GM18873 (cell line): Measurements from ENCODE around the gene EEF1G.
"Not testable (repeated sequence)": the region's sequence is repeated elsewhere in the genome, so short reads cannot be mapped to it uniquely, and the experiment has no call there.

Experiments
- ATAC-seq: cut with Tn5 transposase; IDR thresholded peaks from one replicate; pipeline ENCODE4 v1.9.1; 2021; ENCODE audit warnings: mild to moderate bottlenecking, moderate library complexity, moderate number of reproducible peaks; ENCODE audit not compliant: unreplicated experiment, low FRiP score

EEF1G gene

DNA sequence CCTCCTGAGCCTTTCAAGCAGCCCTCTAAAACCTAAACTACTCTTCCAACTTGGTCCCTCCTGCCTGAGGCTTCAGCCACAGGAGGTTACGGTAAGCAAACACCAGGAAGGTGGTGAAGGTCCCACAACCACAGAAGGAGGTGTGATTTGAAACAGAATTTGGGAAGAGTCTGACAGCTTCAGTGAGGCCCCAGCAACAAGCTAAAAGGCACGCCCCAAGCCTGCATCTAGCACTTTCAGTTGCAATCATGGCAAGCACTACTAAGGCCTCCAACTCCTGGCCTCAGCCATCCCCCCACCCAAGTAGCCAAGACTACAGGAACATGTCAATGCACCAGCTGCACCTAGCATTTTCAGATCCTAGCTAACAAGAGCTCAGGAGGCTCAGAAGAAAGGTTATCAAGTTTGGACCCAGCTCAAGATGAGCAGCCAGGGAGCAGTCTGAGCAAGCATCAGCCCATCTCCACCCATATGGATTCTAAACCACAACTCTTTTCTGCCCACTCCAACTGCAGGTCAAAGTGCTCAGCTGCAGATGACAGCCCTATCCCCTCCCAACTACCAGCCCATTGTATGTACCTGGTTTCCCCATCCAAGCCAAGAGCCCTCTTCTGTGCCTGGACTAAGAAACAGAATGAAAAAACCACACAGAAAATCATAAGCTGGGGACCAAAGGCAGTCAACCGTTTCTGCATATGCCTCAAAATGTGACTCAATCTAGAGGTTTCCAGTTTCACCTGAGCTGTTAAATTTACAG is 16.6 kb downstream of the EEF1G start:
- no peak for ATAC-seq

DNA sequence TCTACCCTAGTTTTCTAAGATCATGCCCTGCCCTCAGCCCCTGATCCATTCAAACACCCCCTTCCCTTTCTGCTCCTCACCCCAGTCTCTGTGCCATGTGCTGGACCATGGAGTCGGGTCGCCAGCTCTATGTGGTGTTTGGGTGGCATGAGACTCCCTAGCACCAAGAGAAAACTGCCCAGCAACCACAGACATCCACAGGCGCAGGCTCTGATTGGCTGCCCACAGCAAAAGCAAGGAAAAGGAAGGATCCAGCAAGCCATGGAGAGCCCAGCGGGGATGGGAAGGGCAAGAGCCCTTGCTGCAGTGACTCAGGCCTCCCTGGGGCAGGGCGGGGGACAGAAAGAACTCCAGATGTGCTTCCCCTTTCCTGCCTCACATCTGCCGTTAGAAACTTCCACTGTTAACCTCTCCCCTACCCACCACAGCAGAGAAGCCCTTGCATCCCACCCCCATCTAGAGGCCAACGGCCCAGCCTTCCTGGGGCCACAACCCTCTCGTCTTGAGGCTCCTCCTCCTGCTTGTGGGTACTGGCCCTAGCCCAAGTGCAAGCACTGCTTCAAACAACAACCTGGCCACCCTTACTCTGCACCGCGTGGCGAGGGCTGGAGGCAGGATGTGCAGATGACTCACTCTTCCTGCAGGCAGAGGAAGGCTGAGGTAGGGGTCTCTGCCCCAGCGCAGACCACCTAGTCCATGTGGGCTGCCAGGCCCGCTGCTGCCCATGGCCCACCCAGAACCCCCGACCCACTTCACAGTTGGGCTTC is 17.4 kb downstream of the EEF1G start:
- ATAC-seq, result no peak

DNA sequence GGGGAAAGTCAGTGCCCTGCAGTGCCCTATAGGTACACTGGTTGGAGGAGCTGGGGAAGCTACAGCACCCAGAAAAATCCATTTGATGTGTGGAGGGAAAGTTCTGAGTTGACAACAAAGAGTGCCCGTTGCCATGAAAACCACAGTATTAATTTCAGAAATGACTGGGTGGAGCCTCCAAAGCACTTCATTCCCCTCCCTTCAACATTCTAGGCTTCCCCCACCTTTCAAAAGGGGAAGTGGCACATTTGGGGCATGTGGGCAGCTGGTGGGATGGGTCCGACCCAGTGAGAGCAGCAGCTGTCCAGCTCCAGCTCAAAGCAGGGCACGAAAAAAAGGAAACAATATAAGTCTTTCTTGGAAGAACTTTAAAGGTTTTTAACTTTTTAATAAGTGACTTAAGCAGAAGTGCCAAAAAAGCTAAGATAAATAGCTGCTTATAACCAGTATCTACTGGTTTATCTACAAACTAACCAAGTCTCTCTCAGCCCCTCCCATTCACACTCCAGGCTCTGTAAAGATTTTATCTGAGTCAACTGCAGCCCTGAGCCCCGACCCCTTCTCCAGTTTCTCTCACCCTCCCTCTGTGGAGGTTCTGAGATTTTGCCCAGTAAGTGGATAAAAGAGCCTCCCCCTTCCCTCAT is 18.1 kb downstream of the EEF1G start:
- ATAC-seq, result no peak

DNA sequence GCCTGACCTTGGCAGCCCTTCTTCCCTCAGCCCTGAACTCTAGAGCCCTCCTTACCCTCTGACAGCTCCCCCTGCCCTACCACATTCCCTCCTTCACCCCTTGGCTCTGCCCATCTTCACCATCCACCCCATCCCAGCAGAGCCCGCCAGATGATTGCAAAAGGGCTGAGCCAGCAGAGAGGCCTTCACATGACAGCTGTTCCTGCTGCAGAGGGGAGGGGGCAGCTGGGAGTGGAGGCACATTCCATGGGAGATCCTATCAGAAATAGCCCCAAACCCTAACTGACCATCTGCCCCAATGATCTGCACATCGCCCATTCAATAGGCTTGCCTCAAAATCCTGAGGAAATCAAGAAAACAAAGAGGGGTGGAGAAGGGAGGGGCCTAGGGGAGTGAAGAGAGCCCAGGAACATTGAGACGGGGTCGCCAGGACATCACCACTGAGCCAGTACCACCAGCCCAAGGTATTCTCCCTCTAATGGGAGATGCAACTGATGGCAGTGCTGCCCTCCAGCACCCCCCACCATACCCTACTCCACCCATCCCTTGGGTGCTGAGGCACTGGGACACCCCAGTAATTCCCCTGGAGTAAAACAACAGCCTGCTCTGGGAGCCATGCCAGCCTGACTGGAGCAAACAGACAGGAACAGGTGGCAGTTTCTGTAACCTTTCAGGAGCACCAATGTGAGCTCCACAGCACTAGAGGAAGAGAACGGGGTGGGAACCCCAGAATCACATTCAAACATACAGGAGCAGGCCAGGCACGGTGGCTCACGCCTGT is 19.1 kb downstream of the EEF1G start:
- no peak for ATAC-seq

DNA sequence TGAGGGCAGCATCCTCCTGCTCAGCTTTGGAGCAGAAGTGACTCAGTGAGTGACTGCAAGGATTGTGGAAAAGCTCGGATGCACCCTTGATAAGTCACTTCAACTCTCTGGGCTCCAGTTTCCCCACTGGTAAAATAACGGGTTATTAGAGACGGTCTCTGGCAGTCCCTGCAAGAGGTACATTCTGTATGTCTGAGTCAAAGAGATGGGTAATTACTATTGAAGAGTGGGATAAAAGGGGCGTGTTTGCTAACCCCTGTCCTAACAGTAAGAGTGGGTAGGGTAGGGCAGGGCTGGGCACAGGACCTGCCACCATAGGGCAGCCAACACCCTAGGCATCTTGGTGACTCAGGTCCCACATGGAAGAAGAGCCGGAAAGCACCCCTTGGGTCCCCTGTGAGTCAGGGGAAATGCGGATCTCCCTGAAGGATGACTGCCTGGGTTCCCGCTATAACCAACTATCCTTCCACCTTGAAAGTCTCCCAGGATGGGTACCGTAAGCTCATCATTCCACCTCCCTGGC is 19.8 kb downstream of the EEF1G start:
- no peak for ATAC-seq

DNA sequence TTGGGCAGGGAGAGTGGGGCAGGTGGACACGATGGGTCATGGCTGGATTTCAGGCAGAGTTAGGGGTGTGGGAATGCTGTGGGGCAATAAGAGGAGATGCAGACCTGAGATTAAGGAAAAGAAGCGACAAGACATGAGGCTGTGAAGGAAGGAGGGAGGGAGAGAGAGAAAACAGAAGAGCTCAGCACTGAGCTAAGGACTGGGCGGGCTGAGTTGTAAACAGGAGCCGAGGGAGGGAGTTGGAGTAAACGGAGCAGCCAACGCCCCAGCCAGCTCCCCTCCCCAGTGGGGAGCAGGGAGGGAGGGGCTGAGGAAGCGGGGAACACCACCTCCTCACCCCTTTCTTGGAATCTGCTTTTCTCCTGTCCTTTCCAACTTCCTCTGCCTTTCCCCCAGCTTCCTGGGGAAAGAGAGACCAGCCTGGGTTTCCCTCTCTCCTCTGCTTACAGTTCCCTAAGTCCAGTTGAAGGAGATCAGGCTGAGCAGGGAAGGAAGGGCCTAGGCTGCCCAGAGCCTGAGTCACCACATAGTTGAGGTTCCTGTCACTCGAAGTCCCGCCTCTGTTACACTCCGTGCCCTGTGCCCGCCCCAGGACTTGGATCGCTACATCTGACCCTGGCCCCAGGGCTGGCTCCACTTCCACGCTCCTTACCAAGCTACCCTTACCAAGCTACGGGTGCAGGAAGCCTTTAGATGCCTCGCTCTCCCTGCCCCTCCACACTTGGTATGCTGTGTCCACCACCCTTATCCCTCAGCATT is 20.4 kb downstream of the EEF1G start:
- no peak for ATAC-seq

DNA sequence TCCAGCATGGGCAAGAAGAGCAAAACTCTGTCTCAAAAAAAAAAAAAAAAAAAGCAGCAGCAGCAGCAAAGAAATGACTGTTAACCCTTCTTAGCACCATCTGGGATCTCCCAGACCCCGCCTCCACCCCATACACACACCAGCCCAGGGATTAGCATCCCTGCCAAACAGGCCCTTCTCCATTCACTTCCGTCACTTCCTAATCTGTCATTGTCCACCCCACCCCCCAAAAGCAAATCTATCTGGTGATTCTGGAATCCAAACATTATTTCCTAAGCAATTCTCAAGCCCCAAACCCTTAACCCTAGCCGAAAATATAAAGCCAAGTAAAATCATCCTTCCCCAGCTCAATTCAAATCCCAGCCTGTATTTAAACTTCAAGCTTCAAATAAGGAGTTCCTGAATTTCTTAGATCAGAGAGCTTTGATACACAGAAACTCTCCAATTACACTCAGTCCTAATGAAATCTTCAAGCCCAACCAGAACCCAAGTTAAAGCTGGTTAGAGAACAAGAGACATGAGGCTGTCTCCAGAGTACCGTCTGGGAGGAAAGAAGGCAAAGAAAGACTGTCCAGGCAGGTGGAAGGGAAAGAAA is 21.1 kb downstream of the EEF1G start:
- ATAC-seq, result no peak

DNA sequence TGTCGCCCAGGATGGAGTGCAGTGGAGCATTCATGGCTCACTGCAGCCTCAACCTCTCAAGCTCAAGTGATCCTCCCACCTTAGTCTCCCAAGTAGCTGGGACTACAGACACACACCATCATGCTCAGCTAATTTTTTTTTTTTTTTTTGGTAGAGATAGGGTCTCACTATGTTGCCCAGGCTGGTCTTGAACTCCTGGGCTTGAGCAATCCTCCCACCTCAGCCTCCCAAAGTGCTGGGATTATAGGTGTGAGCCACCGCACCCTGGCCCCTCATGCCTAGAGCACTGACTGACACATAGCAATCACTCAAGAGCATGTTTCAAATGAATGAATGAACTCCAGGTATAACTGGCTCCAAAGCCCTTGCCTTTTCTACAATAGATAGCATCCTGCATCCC is 23.2 kb downstream of the EEF1G start:
- ATAC-seq, result not testable (repeated sequence)

DNA sequence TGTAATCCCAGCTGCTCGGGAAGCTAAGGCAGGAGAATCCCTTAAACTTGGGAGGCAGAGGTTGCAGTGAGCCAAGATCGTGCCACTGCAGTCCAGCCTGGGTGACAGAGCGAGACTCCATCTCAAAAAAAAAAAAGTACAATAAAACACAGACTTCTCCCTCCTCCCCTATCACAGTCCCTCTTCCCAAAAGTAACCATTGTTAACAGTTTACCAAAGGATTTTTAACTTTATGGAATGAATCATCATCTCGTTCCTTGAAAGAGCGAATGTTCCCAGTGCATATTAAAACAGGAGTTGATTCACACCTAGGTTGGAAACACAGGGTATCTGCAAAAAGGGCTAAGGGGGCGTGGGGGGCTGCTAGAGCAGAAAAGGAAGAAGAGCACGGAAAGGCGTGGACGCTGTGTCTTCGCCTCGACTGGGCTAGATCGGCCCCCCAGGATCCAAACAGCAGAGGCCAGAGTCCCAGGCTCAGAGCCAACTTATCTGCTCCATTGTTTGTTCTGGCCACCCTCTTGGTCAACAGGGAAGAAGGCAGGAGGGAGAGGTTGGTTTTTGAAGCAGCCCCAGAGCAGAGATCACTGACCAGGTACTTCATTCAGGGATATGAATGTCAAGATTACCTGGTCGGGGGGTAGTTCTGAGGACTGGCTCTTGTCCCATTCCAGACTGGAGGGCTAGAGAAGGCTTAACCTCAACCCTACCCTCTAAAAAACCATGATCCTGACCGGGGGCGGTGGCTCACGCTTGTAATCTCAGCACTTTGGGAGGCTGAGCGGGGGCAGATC is 25.0 kb downstream of the EEF1G start:
- no peak for ATAC-seq

DNA sequence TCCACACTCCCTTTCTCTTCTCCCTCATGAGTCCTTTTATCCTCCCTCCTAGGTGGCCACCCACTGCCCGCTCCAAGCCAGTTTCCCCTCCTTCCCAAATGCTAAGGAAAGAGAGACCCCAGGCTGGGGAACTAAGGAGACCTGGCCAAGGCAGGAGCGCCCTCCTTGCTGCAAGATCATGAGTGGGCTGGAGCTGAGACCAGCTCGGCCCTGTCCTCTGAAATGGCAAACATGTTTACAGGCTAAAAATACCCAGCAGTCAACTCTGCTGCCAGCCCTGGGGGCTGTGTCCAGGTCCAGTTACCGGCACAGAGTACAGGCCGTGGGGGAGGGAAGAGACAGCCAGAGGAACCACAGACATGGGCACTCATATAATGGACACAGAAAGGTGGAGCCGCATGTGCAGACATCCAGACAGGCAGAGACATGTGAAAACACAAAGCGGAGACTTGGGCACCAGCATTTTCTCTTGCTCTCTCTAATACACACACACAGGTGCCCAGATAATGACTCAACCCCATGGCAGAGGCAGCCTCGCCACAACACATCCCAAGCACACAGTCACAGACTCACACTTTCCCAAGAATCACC is 25.9 kb downstream of the EEF1G start:
- no peak for ATAC-seq

DNA sequence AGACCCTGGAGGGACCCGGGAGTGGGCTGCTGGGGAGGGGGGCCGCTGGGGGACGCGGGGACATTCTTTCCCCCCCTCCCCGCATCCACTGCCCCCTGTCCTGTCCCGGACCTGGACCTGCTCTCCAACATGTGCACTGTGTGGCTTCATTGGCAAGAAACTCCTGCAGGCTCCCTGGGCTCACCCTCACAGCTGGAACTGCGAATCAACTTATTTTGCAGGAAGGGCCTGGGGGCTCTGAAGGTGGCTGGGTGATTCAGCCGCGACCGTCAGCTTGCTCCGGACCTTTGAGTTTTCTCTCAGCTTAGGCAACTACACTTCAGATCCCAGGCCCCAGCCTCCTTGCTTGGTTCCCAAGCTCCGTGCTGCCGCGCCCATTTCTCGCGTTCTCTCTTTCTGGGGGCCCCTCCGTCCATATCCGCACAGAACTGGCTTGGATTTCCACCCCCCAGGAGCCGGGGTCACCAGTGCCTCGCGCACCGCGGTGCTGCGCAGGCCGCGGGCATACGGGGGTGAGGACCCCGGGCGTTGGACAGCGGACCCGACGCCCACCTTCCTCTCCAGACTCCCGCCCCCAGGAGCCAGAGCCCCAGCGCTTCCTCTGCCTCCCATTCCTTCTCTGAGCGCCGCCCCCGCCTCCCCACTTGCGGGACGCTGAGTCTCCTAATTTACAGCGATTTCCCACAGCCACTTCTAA is 26.6 kb downstream of the EEF1G start:
- no peak for ATAC-seq

DNA sequence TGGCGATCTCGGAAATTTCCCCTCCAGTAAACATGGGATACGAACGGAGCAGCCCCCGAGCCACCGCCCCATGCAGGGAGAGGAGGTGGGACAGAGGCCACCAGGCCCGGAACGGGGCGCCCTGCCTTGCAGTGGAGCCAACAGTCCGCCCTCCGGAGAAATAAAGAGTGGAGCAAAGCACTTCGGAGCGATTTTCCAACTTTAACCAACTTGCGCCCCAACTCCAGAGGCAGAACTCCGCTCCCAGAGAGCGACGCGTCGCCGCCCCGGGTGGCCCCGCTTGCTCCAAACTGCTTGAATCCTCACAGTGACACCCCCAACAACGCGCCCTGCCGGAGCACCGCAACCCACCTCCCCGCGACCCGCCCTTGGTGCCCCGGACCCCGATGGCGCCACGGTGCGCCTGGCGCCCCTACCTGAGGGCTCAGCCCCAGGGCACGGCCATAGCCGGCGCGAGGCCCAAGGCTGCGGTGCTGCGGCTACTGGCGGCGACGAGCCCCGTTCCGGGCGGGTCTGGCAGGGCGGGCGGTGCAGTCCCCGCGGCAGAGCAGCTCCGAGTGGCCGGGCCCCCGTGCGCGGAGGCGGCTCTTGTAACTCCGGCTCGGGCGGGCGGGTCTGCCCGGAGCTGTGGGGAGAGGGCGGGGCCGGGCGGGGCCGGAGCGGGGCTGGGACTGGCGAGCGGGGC is 27.3 kb downstream of the EEF1G start, which contains the start of gene AHNAK:
Gene AHNAK, minus strand, starts transcription at position 563 of the 685 bp plus-strand sequence. CDS start 10,708 bp downstream, outside the sequence.
- ATAC-seq, result no peak

DNA sequence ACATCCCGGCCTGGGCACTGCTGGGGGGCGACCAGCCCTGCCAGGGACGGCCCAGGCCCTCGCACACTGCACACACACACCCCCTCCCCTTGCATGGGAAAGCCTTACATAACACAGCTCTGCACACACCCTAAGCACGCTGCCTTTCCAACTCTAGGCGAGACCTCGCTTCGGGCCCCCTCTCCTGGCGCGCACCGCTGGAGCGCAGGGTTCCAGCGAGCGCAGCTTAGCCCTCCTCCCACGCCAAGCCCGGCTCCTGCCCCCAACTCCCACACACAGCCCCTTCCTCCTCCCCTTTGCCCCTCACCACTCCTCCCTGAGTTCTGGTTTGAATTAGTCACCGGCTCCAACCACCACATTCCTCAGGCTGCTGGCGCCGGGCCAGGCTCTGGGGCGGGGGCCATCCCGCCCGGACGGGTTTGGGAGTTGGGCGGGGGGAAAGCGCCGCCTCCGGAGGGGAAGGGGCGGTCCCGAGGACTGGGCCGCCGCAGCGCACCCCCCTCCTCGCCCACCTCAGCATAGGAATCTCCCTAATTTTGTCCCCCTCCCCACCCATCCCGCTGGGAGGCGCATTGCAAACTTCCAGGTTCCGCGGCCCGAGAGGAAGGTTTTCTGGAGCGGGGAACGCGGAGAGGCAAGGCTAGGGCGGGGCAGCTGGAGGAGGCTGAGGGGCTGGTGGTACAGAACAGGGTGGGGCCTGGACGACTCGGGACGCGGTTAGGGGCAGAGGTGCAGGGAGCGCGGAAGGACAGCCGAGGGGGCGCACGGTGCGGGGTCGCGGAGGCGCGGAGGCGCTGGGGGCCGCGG is 28.1 kb downstream of the EEF1G start:
- no peak for ATAC-seq

DNA sequence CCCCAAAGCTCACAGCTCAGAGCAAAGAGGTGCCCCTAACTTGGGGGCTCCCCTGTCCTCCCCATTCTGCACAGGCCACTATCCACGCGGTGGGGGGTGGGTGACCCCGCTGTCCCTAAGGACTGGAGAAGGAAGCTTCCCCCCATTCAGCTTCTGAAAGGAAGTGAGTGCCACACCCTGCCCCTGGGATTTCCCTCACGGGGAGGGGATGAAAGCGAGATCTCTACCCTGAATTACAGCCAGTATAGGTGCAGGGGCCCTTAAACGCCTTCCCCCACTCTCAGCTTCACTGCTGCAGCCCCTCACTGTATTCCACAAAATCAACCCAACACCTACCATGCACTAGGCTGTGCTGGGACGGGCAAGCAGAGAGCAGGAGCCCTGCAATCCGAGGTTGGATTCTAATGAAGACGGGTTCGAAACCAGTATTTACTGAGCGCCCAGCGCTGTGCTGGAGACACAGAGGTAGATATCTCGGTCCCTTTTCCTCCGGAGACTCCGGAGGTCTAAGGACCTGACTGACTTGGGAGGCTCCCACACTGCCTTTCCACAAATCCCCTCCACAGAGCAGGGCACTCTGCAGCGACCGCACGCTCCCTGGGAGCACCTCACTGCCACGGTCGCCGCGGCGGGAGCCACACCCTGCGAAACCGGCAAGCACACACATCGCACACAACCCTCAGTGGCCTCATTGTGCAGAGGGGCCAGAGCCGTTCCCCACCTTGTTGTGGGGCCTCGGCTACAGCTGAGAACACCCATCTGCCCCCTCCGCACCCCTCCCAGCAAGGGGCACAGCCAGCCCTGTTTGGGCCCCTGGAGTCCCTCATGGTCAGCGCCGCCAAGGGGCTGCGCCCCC is 28.9 kb downstream of the EEF1G start:
- ATAC-seq, result no peak
